ENCODE measurements around the gene ICOS.

DNA sequence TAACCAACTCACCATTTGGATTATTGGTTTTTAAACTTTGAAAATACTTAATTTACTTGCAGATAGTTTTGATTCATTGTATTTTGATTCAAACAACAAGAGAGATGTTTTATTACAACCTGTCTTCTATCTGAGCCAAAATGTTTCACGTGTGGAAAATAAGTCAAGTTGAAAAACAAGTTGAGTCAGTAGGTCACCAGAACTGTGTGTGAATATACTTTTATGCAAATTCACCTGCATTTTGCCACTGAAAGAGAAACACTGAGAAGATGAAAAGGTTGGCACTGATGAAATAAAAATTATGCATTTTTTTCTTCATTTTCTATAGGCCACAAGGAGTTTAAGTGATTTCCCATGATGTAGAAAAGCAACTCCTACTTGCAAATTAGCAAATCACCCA is 68.3 kb downstream of the ICOS start:
- TF ChIP-seq, protein P1, sequence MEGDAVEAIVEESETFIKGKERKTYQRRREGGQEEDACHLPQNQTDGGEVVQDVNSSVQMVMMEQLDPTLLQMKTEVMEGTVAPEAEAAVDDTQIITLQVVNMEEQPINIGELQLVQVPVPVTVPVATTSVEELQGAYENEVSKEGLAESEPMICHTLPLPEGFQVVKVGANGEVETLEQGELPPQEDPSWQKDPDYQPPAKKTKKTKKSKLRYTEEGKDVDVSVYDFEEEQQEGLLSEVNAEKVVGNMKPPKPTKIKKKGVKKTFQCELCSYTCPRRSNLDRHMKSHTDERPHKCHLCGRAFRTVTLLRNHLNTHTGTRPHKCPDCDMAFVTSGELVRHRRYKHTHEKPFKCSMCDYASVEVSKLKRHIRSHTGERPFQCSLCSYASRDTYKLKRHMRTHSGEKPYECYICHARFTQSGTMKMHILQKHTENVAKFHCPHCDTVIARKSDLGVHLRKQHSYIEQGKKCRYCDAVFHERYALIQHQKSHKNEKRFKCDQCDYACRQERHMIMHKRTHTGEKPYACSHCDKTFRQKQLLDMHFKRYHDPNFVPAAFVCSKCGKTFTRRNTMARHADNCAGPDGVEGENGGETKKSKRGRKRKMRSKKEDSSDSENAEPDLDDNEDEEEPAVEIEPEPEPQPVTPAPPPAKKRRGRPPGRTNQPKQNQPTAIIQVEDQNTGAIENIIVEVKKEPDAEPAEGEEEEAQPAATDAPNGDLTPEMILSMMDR (conservative IDR thresholded peaks at IDR 0.05; ENCODE audit: low read length) = no peak
- TF ChIP-seq EZH2phosphoT487 (IDR thresholded peaks at IDR 0.05; ENCODE audit: borderline replicate concordance) = no peak
